Activated CD4-positive, alpha-beta T cell treated with anti-CD3 and anti-CD28 coated beads, Interleukin-2, amount 10 ng/mL, durations not matched to agents 24 days and 14 days (primary cell): ENCODE measurements around the gene MYH8. TPM values are rescaled to one million over a fixed set of nuclear protein-coding genes. Genes with fewer than 3 reads are reported as not detected.

Source experiments
- DNase-seq: peaks from one replicate; pipeline ENCODE4 v3.0.0; 2022
- H3K27ac Mint-ChIP-seq: one replicate; pipeline ENCODE4 v1.8.0; 2022; ENCODE audit warnings: mild to moderate bottlenecking, mixed read lengths
- H3K27me3 Mint-ChIP-seq: one replicate; pipeline ENCODE4 v1.8.0; 2022; ENCODE audit warnings: mixed read lengths
- H3K36me3 Mint-ChIP-seq: one replicate; pipeline ENCODE4 v1.8.0; 2022; ENCODE audit warnings: low read depth, mild to moderate bottlenecking, mixed read lengths
- H3K4me1 Mint-ChIP-seq: one replicate; pipeline ENCODE4 v1.8.0; 2021; ENCODE audit warnings: mixed read lengths
- H3K4me3 Mint-ChIP-seq: one replicate; pipeline ENCODE4 v1.8.0; 2022; ENCODE audit warnings: mild to moderate bottlenecking, moderate library complexity, mixed read lengths
- H3K9me3 Mint-ChIP-seq: one replicate; pipeline ENCODE4 v1.8.0; 2021; ENCODE audit warnings: mixed read lengths
- intact Hi-C: fragments of 100-400 bp; cut with micrococcal nuclease; formaldehyde crosslinking; loops from one replicate; pipeline ENCODE4 v1.15.1; 2023
- total RNA-seq: library from RNA; stranded (reverse); gene quantifications from 2 replicates; pipeline ENCODE4 v1.2.3, GENCODE V29; 2022

The MYH8 gene
- total RNA-seq, 1 donor from 2014 or later, result not detected

DNA sequence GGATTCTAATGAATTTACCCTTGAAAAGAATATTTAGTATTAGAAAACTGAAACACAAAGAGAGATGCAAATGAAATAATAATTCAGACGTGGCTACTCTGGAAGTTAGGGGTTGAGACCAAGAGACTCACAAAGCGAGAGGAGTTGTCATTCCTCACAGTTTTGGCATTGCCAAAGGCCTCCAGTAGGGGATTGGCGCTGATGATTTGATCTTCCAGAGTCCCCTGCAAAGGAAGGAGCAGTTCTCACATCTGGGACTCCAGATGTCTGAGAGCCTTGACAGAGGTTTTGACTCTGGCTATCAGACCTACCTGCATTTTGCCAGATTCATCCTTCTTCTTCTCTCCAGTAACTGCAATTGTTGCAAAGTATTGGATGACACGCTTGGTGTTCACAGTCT, 6.6 kb downstream of the MYH8 start:
- Mint-ChIP-seq H3K27ac (no peak overlapping the region), H3K36me3 (no peaks in the 10 kb centered on the region), H3K9me3 (no peaks in the 10 kb centered on the region), H3K4me1 (no peaks in the 10 kb centered on the region), H3K27me3 (no peaks in the 10 kb centered on the region), H3K4me3 (no peak overlapping the region)
- no peak for DNase-seq
- intact Hi-C loops, result no loop called here

DNA sequence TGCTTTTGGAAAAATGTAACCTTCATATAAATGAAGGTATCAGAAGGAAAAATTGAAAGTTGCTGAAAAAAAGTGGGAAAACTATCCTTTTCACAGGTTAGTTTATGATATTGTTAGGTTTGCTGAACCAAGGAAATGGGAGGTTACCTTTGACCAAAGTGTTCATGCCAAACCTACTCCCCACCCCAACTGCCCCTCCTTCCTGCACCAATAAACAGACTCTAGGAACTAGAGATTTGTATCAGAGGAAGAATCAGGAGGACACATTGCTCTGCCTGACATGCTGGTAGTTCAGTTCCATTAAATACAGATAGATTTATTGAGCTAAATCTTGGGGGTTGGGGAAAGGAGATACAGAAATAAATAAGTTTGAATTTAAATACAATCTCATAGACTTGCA, 18.2 kb downstream of the MYH8 start:
- H3K4me3 Mint-ChIP-seq, result no peak overlapping the region
- H3K9me3 Mint-ChIP-seq, result no peaks in the 10 kb centered on the region
- no peaks in the 10 kb centered on the region for H3K27me3 Mint-ChIP-seq
- H3K36me3 Mint-ChIP-seq, result no peaks in the 10 kb centered on the region
- no peak overlapping the region for H3K27ac Mint-ChIP-seq
- H3K4me1 Mint-ChIP-seq, result no peaks in the 10 kb centered on the region
- intact Hi-C loops, result no loop called here
- DNase-seq, result no peak

DNA sequence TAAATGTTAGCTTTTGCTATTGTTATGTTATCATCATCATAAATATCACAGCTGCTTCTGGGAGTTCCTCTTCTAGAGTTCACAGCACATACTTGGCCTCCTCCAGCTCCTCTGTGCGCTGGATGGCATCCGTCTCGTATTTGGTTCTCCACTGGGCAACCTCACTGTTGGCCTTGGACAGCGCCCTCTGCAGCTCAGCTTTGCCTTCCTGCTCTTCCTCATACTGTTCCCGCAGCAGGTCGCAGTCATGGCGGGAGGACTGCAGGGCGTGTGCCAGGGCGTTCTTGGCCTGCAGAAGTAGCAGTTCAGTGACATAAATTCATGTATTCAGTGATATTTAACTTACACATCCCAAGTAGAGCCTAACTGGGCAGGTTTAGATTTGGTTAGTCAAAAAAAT, 23.4 kb downstream of the MYH8 start:
- no peak for DNase-seq
- no peak overlapping the region for H3K4me3 Mint-ChIP-seq
- no peak overlapping the region for H3K27ac Mint-ChIP-seq
- intact Hi-C loops, result no loop called here
- H3K27me3 Mint-ChIP-seq, result no peaks in the 10 kb centered on the region
- no peaks in the 10 kb centered on the region for H3K9me3 Mint-ChIP-seq
- H3K4me1 Mint-ChIP-seq, result no peaks in the 10 kb centered on the region
- H3K36me3 Mint-ChIP-seq, result no peaks in the 10 kb centered on the region

DNA sequence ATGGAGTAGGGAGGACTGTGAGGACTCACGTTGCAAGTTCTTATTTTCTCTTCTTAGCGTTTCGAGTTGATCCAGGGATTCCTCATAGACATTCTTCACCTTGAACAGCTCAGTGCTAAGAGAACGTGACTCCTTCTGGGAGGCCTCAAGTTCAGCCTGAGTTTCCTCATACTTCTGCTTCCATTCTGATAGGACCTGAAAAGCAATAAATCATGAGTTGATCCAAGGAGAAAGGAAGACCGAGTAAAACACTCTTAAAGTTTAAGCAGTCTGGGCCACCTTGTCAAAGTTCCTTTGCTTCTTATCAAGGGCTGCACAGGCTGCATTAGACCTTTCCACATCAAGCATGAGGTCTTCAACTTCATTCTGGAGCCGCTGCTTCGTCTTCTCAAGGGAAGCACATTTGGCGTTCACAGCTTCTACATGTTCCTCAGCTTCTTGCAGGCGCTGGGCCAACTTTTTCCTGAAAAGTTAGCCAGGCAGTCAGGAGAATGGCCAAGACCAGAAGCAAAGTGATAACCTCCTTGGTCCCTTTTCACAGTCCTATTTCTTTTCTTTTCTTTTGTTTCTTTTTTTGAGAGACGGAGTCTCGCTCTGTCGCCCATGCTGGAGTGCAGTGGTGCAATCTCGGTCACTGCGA, 25.1 kb downstream of the MYH8 start:
- Mint-ChIP-seq H3K27ac (no peak overlapping the region), H3K4me3 (no peak overlapping the region), H3K9me3 (no peaks in the 10 kb centered on the region), H3K4me1 (no peaks in the 10 kb centered on the region), H3K27me3 (no peaks in the 10 kb centered on the region), H3K36me3 (no peaks in the 10 kb centered on the region)
- DNase-seq, result no peak
- intact Hi-C loops, result no loop called here

DNA sequence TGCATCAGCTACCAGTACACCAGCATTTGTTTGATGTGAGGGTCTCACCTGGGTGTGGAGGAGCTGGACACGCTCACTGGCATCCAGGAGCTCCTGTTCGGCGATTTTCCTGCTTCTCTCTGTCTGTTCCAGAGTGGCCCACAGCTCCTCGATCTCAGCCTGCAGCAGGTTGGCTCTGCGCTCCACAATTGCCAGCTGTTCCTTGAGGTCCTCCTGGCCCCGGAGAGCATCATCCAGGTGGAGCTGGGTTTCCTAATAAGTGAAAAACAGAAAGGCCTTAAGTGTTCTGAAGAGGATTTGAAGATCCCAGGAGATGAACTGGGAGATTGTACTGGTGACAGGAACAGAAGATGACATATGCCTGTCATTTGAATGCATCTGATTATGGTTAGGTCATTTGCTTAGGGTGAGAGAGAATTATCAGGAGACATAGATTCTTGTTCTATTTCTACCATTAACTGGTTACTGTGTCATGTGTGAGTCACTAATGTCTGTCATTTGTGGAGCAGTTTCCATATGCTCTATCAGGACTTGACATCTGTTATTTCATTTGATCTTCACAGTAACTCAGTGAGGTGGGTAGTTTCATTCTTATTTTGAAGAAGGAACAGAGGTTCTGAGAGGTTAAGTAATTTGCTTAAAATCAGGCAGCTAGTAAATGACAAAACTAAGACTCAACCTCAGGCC, 27.4 kb downstream of the MYH8 start:
- Mint-ChIP-seq H3K27me3 (no peaks in the 10 kb centered on the region), H3K27ac (no peak overlapping the region), H3K4me1 (no peaks in the 10 kb centered on the region), H3K36me3 (no peaks in the 10 kb centered on the region), H3K4me3 (no peak overlapping the region), H3K9me3 (no peaks in the 10 kb centered on the region)
- intact Hi-C loops, result no loop called here
- DNase-seq, result no peak

DNA sequence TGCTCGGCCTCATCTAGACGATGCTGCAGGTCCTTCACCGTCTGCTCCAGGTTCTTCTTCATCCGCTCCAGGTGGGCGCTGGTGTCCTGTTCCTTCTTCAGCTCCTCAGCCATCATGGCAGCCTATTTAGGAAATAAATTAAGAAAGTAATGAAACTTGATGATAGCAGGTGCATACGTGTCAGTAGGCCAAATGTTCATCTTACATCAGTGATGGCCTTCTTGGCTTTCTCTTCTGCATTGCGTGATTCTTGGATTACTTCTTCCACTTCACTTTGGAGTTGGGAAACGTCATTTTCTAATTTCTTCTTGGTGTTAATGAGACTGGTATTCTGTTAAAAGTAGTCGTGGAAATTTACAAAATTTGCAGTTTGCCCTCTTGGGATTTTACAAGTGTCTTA, 28.9 kb downstream of the MYH8 start:
- Mint-ChIP-seq H3K4me3 (no peak overlapping the region), H3K9me3 (no peaks in the 10 kb centered on the region), H3K27ac (no peak overlapping the region), H3K4me1 (no peaks in the 10 kb centered on the region), H3K36me3 (no peaks in the 10 kb centered on the region), H3K27me3 (no peaks in the 10 kb centered on the region)
- DNase-seq, result no peak
- intact Hi-C loops, result no loop called here

DNA sequence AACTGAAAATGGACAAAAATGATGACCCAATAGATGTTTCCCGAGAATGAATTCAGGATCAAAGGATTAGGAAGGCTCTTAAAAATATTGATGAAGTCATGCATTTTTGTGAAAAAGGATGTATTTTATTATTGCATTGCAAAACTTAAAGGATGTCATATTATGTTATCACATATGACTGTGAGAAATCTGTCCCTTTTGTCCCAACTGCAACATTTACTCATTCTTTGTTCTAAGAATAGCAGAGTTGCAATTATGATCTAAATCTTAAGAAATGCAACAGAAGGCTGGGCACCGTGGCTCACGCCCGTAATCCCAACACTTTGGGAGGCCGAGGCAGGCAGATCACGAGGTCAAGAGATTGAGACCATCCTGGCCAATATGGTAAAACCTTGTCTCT, 35.9 kb downstream of the MYH8 start:
- no peak for DNase-seq
- Mint-ChIP-seq H3K27ac (no peak overlapping the region), H3K4me3 (no peak overlapping the region), H3K27me3 (no peaks in the 10 kb centered on the region), H3K9me3 (no peaks in the 10 kb centered on the region), H3K36me3 (no peaks in the 10 kb centered on the region), H3K4me1 (no peaks in the 10 kb centered on the region)
- intact Hi-C loops, result no loop called here

DNA sequence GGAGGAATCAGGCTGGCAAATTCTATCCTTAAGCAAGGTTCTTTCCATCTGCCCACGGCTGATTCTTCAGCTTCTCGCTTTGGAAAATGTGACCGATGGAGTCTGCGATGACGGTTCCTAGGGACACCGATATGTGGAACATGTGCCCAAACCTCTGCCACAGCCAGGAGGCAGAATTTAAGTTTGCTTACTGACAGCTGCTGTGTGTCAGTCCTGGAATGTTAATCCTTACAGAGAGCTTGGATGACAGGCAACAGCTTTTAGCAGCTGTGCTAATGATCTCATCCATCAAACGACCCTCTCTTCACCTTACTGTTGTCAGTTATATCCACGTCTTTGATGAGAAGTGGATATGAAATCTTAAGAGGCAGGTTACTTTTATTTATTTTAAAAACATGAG, 37.6 kb downstream of the MYH8 start:
- H3K4me3 Mint-ChIP-seq, result no peak overlapping the region
- no peak overlapping the region for H3K27ac Mint-ChIP-seq
- intact Hi-C loops, result no loop called here
- no peaks in the 10 kb centered on the region for H3K36me3 Mint-ChIP-seq
- DNase-seq, result no peak
- no peaks in the 10 kb centered on the region for H3K9me3 Mint-ChIP-seq
- H3K4me1 Mint-ChIP-seq, result no peaks in the 10 kb centered on the region
- H3K27me3 Mint-ChIP-seq, result peaks cover 3% of the 10 kb centered on the region

DNA sequence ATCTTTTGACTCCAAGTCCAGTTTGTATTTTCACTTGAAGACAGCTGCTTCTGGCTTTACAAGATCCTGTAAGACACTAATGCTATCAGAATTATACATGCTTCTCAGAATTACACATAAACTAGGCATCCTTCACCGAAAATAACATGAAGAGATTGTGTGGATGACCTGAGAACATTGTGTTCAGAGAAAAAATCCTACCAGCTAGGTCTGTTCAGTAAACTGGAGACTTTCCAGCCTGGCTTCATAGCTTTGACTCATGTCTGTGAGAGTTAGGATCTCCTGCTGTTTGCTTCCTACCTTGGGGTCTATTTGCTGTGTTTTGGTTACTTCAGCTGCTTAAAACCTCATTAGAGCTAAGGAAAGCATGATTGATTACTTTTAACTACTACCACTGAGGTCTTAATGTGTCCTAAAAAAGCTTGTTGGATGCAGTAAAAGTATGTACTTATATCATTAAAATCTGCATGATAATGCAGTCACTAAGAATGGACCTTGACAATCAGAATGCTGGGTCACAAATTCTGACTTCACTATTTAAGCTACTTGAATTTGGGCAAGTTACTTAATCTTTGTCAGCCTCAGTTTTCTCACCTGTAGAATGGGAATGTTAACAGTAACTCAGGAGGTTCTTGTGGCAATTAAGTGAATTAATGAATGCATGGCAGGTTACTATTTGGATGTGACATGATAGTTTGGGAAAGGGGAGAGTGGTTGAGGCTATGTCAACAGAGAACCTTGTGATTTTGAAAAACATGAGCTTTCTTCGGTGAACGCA, 40.9 kb downstream of the MYH8 start:
- peaks cover 3% of the 10 kb centered on the region for H3K27me3 Mint-ChIP-seq
- H3K9me3 Mint-ChIP-seq, result no peaks in the 10 kb centered on the region
- intact Hi-C loops, result no loop called here
- no peaks in the 10 kb centered on the region for H3K4me1 Mint-ChIP-seq
- DNase-seq, result no peak
- H3K4me3 Mint-ChIP-seq, result no peak overlapping the region
- H3K27ac Mint-ChIP-seq, result no peak overlapping the region
- H3K36me3 Mint-ChIP-seq, result no peaks in the 10 kb centered on the region

DNA sequence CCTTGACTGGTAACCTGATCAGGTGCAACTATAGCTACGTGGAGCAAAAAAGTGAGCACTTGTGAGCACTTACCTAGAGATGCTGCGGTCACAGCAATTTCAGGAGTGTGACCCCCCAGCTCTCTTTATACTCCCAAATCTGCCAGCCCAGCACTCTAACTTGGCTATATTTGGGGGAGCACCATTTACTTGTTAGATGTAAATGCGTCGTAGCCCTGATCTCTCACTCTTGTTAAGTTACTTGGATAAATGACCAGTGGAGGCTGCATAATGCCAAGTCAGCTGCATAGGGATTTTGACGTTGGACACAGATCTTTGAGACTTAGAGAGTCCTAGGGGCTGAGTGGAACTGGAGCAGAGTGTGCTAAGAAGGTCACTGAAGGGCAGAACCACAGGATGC, 48.8 kb downstream of the MYH8 start, which contains the start of gene MYH13:
Gene MYH13, minus strand, starts transcription at position 101 of the 400 bp plus-strand sequence. CDS start 8,476 bp downstream, outside the sequence.
- DNase-seq, result no peak
- Mint-ChIP-seq H3K27me3 (no peaks in the 10 kb centered on the region), H3K9me3 (no peaks in the 10 kb centered on the region), H3K4me1 (no peaks in the 10 kb centered on the region), H3K27ac (no peak within 1 kb of the TSS), H3K4me3 (no peak within 1 kb of the TSS), H3K36me3 (no peaks in the 10 kb centered on the region)
- intact Hi-C loops, result no loop called here

DNA sequence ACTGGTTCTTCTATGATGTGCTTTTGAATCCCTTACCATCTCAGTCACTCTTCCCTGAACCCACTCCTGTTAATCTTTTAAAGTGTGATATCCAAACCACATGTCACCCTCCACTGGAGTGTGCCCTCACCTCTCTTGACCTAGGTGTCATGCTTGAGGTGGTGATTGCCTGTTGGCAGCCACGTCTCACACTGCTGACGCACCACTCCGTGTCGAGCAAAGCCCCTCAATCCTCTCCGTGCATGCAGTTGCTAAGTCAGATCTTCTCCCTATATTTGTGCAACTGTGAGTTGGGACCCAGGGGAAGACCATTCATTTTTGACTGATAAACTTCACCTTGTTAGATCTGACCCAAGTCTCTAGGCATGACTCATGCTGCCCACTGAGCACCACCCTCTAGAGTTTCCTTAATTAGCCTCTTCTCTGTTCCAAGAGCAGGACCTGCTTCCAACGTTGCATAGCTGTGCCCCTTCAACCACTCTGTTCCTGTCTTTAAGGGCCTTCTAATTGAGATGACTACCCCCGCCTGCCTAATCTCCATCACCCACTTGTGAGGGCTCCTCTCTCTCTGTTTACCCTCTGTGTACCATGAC, 51.6 kb downstream of the MYH8 start:
- no peak overlapping the region for H3K4me3 Mint-ChIP-seq
- intact Hi-C loops, result no loop called here
- H3K36me3 Mint-ChIP-seq, result no peaks in the 10 kb centered on the region
- no peaks in the 10 kb centered on the region for H3K9me3 Mint-ChIP-seq
- no peaks in the 10 kb centered on the region for H3K4me1 Mint-ChIP-seq
- H3K27me3 Mint-ChIP-seq, result no peaks in the 10 kb centered on the region
- DNase-seq, result no peak
- no peak overlapping the region for H3K27ac Mint-ChIP-seq

DNA sequence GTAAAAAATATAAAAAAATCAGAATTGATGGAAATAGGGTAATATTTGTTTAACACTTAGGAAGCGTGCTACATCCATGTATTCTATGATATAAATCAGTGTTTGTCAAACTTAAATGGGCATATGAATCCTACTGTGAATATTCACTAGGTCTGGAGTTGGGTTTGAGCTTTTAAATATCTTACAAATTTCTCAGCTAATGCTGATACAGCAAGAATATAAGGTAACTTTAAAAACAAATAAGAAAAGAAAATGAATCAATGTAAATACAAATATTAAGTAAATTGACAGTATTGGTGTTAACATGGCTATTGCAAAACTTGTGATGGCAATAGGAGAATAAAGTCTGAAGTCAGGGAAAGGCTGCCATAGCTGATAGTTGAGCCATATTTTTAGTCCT, 52.5 kb downstream of the MYH8 start:
- no peak for DNase-seq
- Mint-ChIP-seq H3K27ac (no peak overlapping the region), H3K36me3 (no peaks in the 10 kb centered on the region), H3K4me1 (no peaks in the 10 kb centered on the region), H3K27me3 (no peaks in the 10 kb centered on the region), H3K4me3 (no peak overlapping the region), H3K9me3 (no peaks in the 10 kb centered on the region)
- intact Hi-C loops, result no loop called here

DNA sequence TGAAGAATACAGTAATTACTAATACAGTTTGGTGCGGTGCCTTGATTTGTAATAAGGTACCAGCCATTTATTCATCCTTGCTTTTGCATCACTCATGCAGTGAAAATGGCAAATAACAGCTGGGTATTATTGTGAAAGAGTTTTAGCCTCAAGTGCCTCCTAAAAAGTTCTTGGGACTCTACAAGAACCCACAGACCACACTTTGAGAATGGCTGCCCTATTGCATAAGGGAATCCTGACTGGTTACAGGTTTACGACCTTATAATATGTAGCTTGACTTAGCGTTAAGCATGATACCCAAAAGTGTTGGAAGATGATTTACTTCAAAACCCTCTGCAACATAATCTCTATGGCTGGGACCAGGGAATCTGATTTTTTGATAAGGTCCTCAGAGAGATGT, 53.2 kb downstream of the MYH8 start:
- intact Hi-C loops, result no loop called here
- no peaks in the 10 kb centered on the region for H3K27me3 Mint-ChIP-seq
- no peaks in the 10 kb centered on the region for H3K4me1 Mint-ChIP-seq
- no peaks in the 10 kb centered on the region for H3K9me3 Mint-ChIP-seq
- no peak overlapping the region for H3K27ac Mint-ChIP-seq
- no peak overlapping the region for H3K4me3 Mint-ChIP-seq
- DNase-seq, result no peak
- H3K36me3 Mint-ChIP-seq, result no peaks in the 10 kb centered on the region

DNA sequence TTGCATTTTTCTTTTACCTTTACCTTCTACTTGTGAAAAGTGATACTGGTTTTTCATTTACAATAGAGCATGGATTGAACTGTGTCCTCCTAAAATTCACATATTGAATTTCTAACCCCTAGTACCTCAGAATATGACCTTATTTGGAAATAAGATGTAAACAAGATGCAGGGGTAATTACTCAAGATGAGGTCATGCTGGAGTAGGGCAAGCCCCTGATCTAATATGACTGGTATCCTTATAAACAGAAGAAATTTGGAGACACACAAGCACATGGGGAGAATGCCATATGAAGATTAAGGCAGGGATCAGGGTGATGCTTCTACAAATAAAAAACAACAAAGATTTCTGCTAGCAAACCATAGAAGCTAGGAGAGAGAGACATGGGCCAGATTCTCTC, 61.2 kb downstream of the MYH8 start:
- no peak for DNase-seq
- Mint-ChIP-seq H3K36me3 (no peaks in the 10 kb centered on the region), H3K27me3 (no peaks in the 10 kb centered on the region), H3K4me3 (no peak overlapping the region), H3K4me1 (no peaks in the 10 kb centered on the region), H3K27ac (no peak overlapping the region), H3K9me3 (no peaks in the 10 kb centered on the region)
- intact Hi-C loops, result no loop called here
